G401 (cell line): ENCODE data around the gene TMEM232. TPM values are rescaled to one million over a fixed set of nuclear protein-coding genes. Genes with fewer than 3 reads are reported as not detected.

Source experiments
- DNase-seq: peaks from one replicate; pipeline ENCODE4 v3.0.0-alpha.2; 2015; ENCODE audit warnings: low spot score
- in situ Hi-C: cut with HindIII; loops from 2 replicates; pipeline ENCODE4 v1.10.0; 2016; ENCODE audit warnings: low sequenced_read_pairs, mixed read lengths
- total RNA-seq: library from RNA; depleted of rRNA; stranded (reverse); fragments of >200 nt; shearing (Covaris generic); gene quantifications from 2 replicates; pipeline ENCODE4 v1.2.3, GENCODE V29; 2014

The TMEM232 gene
- total RNA-seq, 1 experiment from 2014 or later: 0.07 TPM

GRCh38 chr5:110458313-110458712, 268.2 kb downstream of the TMEM232 start:
- in situ Hi-C loops: no loop called here
- no peak for DNase-seq

- in situ Hi-C loops: no loop called here
- no peak for DNase-seq
Observed at GRCh38 chr5:110442856-110443255, 283.6 kb downstream of the TMEM232 start.

GRCh38 chr5:110441035-110441434, 285.4 kb downstream of the TMEM232 start:
- in situ Hi-C loops: no loop called here
- DNase-seq: peak; percentile 7

- in situ Hi-C loops: no loop called here
- no peak for DNase-seq
Observed at GRCh38 chr5:110440058-110440457, 286.4 kb downstream of the TMEM232 start.

- in situ Hi-C loops: no loop called here
Observed at GRCh38 chr5:110439296-110439695, 287.2 kb downstream of the TMEM232 start.

GRCh38 chr5:110435207-110435606, 291.3 kb downstream of the TMEM232 start:
- in situ Hi-C loops: no loop called here
- no peak for DNase-seq

More at GRCh38 chr5:110439296-110439695, 287.2 kb downstream of the TMEM232 start:
- peak; percentile 5 for DNase-seq

- no peak for DNase-seq
- in situ Hi-C loops: no loop called here
Observed at GRCh38 chr5:110431603-110432002, 294.9 kb downstream of the TMEM232 start.

GRCh38 chr5:110414360-110414759, 312.1 kb downstream of the TMEM232 start:
- in situ Hi-C loops: no loop called here
- peak; percentile 4 for DNase-seq

GRCh38 chr5:110413856-110414255, 312.6 kb downstream of the TMEM232 start:
- no peak for DNase-seq
- in situ Hi-C loops: no loop called here

- in situ Hi-C loops: no loop called here
- no peak for DNase-seq
Observed at GRCh38 chr5:110409571-110409970, 316.9 kb downstream of the TMEM232 start.

- no peak for DNase-seq
- in situ Hi-C loops: no loop called here
Observed at GRCh38 chr5:110402562-110402961, 323.9 kb downstream of the TMEM232 start.

GRCh38 chr5:110401881-110402280, 324.6 kb downstream of the TMEM232 start:
- in situ Hi-C loops: no loop called here
- no peak for DNase-seq

- in situ Hi-C loops: no loop called here
- DNase-seq: no peak
Observed at GRCh38 chr5:110398951-110399350, 327.5 kb downstream of the TMEM232 start.

GRCh38 chr5:110397281-110397680, 329.2 kb downstream of the TMEM232 start:
- no peak for DNase-seq
- in situ Hi-C loops: no loop called here

- in situ Hi-C loops: no loop called here
- DNase-seq: peak; percentile 20
Observed at GRCh38 chr5:110386782-110387181, 339.7 kb downstream of the TMEM232 start.

- in situ Hi-C loops: no loop called here
- no peak for DNase-seq
Observed at GRCh38 chr5:110383231-110383630, 343.2 kb downstream of the TMEM232 start.

GRCh38 chr5:110377943-110378342, 348.5 kb downstream of the TMEM232 start:
- no peak for DNase-seq

GRCh38 chr5:110377361-110377760, 349.1 kb downstream of the TMEM232 start:
- no peak for DNase-seq
- in situ Hi-C loops: no loop called here

More at GRCh38 chr5:110377943-110378342, 348.5 kb downstream of the TMEM232 start:
- in situ Hi-C loops: no loop called here

- in situ Hi-C loops: no loop called here
Observed at GRCh38 chr5:110376281-110376951, 350.1 kb downstream of the TMEM232 start.

GRCh38 chr5:110371725-110372041, 354.8 kb downstream of the TMEM232 start:
- in situ Hi-C loops: no loop called here
- no peak for DNase-seq

More at GRCh38 chr5:110376281-110376951, 350.1 kb downstream of the TMEM232 start:
- no peak for DNase-seq

- in situ Hi-C loops: no loop called here
- no peak for DNase-seq
Observed at GRCh38 chr5:110371011-110371724, 355.3 kb downstream of the TMEM232 start.
